A673 (cell line): Measurements from ENCODE around the gene ALDH16A1.

Source experiments
- EZH2 ChIP-seq: fragments of 200-600 bp; sonication (generic); IDR thresholded peaks from 2 replicates; pipeline ENCODE4 v1.6.1; 2017; ENCODE audit warnings: borderline replicate concordance, low read depth, mild to moderate bottlenecking, mixed read lengths, antibody characterized with exemption, low read length; ENCODE audit not compliant: poor library complexity, severe bottlenecking
- TF ChIP-seq, protein P1 (sequence below): fragments of 300-800, 200-600 bp; sonication (generic); conservative IDR thresholded peaks from 2 replicates; pipeline ENCODE4 v1.5.1; 2017; ENCODE audit warnings: low read depth, mild to moderate bottlenecking, antibody characterized with exemption, low read length, moderate library complexity, mixed read lengths

DNA sequence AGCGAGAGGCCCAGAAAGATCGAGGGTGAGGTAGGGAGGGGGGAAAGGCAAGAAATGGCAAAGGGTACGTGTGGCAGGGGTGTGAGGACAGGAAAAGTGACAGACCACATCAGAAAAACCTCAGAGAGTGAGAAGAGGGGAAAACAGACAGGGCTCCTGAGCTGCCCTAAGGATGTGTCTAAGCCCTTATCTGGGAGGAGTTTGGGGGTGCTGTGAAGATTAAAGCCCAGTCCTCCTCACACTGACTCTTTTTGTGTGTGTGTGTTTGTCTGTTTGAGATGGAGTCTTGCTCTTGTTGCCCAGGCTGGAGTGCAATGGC is 29.1 kb upstream of the ALDH16A1 start:
- TF ChIP-seq, protein P1, sequence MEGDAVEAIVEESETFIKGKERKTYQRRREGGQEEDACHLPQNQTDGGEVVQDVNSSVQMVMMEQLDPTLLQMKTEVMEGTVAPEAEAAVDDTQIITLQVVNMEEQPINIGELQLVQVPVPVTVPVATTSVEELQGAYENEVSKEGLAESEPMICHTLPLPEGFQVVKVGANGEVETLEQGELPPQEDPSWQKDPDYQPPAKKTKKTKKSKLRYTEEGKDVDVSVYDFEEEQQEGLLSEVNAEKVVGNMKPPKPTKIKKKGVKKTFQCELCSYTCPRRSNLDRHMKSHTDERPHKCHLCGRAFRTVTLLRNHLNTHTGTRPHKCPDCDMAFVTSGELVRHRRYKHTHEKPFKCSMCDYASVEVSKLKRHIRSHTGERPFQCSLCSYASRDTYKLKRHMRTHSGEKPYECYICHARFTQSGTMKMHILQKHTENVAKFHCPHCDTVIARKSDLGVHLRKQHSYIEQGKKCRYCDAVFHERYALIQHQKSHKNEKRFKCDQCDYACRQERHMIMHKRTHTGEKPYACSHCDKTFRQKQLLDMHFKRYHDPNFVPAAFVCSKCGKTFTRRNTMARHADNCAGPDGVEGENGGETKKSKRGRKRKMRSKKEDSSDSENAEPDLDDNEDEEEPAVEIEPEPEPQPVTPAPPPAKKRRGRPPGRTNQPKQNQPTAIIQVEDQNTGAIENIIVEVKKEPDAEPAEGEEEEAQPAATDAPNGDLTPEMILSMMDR = no peak
- TF ChIP-seq EZH2 = no peak
